PC-9 (cell line): ENCODE measurements around the gene MS4A15. TPM values are rescaled to one million over a fixed set of nuclear protein-coding genes. Genes with fewer than 3 reads are reported as not detected.

Source experiments
- BruUV-seq: library from RNA; stranded (reverse); fragments of 400-500 nt; replicated peaks from 2 replicates; lab custom pipeline; 2021; lab: Mats Ljungman, UMichigan
- CTCF ChIA-PET: fragments of 300-600 bp; sonication (Branson Sonifier 250); formaldehyde crosslinking; loops from one replicate; lab custom pipeline; 2022; ENCODE audit warnings: antibody characterized with exemption; lab: Charles Lee
- POLR2A ChIA-PET: fragments of 300-600 bp; sonication (Branson Sonifier 250); formaldehyde crosslinking; loops from one replicate; lab custom pipeline; 2022; ENCODE audit warnings: antibody characterized with exemption; ENCODE audit not compliant: unreplicated experiment; lab: Charles Lee
- DNase-seq, 2 experiments: peaks; one replicate each; pipeline versions ENCODE4 v3.0.0 to v3.0.0-alpha.2; 2015 to 2022; ENCODE audit warnings: mixed read lengths in 1 of 2
- H2AFZ ChIP-seq: fragments of 200-600 bp; sonication (generic); 2 replicates; pipeline ENCODE4 v1.8.1; 2017; ENCODE audit warnings: antibody characterized with exemption
- H3F3A ChIP-seq: fragments of 200-600 bp; sonication (generic); 2 replicates; pipeline ENCODE4 v1.8.1; 2017; ENCODE audit warnings: antibody characterized with exemption, mild to moderate bottlenecking, low read depth; ENCODE audit not compliant: insufficient read depth
- H3K27ac ChIP-seq: fragments of 200-600 bp; sonication (generic); 2 replicates; pipeline ENCODE4 v1.6.1; 2016; ENCODE audit warnings: mixed run types
- H3K27me3 ChIP-seq: fragments of 200-600 bp; sonication (generic); 2 replicates; pipeline ENCODE4 v1.6.1; 2016; ENCODE audit warnings: low read depth, mixed run types; ENCODE audit not compliant: insufficient read depth
- H3K36me3 ChIP-seq: fragments of 200-600 bp; sonication (generic); 2 replicates; pipeline ENCODE4 v1.6.1; 2016; ENCODE audit warnings: low read depth, mixed run types
- H3K4me1 ChIP-seq: fragments of 200-600 bp; sonication (generic); replicated peaks from 2 replicates; pipeline ENCODE4 v1.6.1; 2016; ENCODE audit warnings: mixed run types; ENCODE audit not compliant: insufficient read depth
- H3K4me2 ChIP-seq: fragments of 200-600 bp; sonication (generic); 2 replicates; pipeline ENCODE4 v1.6.1; 2017; ENCODE audit warnings: mixed run types
- H3K4me3 ChIP-seq: fragments of 200-600 bp; sonication (generic); 2 replicates; pipeline ENCODE4 v1.6.1; 2016; ENCODE audit warnings: mixed run types
- H3K79me2 ChIP-seq: fragments of 200-600 bp; sonication (generic); 2 replicates; pipeline ENCODE4 v1.6.1; 2017; ENCODE audit warnings: low read depth, mixed run types
- H3K9me2 ChIP-seq: fragments of 200-600 bp; sonication (generic); 2 replicates; pipeline ENCODE4 v1.8.1; 2017; ENCODE audit warnings: mild to moderate bottlenecking; ENCODE audit not compliant: insufficient read depth
- H3K9me3 ChIP-seq: fragments of 200-600 bp; sonication (generic); 2 replicates; pipeline ENCODE4 v1.8.1; 2016; ENCODE audit warnings: low read depth; ENCODE audit not compliant: insufficient read depth
- H4K20me1 ChIP-seq: fragments of 200-600 bp; sonication (generic); 2 replicates; pipeline ENCODE4 v1.8.1; 2017; ENCODE audit not compliant: insufficient read depth
- CTCF ChIP-seq: fragments of 200-600 bp; sonication (generic); conservative IDR thresholded peaks from 2 replicates; pipeline ENCODE4 v1.6.1; 2017; ENCODE audit warnings: mixed run types, antibody characterized with exemption, mild to moderate bottlenecking, moderate library complexity
- EZH2 ChIP-seq: fragments of 200-600 bp; sonication (generic); IDR thresholded peaks from 2 replicates; pipeline ENCODE4 v1.8.0; 2017; ENCODE audit warnings: antibody characterized with exemption, low read depth
- intact Hi-C: fragments of 100-400 bp; cut with micrococcal nuclease; formaldehyde crosslinking; loops from one replicate; pipeline ENCODE4 v1.10.0; 2022; ENCODE audit not compliant: unreplicated experiment
- total RNA-seq: library from RNA; stranded (reverse); gene quantifications from 2 replicates; pipeline ENCODE4 v1.2.3, GENCODE V29; 2021

MS4A15 gene
- total RNA-seq, 1 experiment from 2014 or later = not detected

DNA sequence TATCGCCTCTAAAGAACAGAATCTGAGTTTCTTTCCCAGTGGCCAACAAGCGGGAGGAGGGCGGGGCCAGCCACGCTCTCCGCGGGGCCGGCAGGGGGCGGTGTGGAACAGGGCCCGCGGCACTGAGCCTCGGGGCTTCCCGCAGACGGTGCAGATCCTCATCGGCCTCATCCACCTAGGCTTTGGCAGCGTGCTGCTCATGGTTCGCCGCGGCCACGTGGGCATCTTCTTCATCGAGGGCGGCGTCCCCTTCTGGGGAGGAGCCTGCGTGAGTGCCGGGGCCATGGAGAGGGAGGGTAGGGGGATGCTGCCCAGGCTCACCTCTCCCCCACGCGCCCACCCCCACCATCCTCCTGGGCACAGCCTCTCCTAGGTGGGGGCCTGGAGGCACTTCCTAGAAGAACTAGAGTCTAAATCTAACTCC is 10.7 kb downstream of the MS4A15 start:
- CTCF ChIA-PET = no interaction called here
- H3K79me2 ChIP-seq = no peaks in the 10 kb centered on the region
- H4K20me1 ChIP-seq = no peaks in the 10 kb centered on the region
- no peak overlapping the region for H3K27ac ChIP-seq
- POLR2A ChIA-PET = no interaction called here
- peaks cover 94% of the 10 kb centered on the region for H3K27me3 ChIP-seq
- no peak overlapping the region for H3K4me2 ChIP-seq
- no peaks in the 10 kb centered on the region for H3F3A ChIP-seq
- no peaks in the 10 kb centered on the region for H3K4me1 ChIP-seq
- no peaks in the 10 kb centered on the region for H3K36me3 ChIP-seq
- H3K9me3 ChIP-seq = no peaks in the 10 kb centered on the region
- no peak for TF ChIP-seq CTCF
- TF ChIP-seq EZH2 = no peak
- no TSS peak for BruUV-seq
- H3K9me2 ChIP-seq = no peaks in the 10 kb centered on the region
- H3K4me3 ChIP-seq = no peak overlapping the region
- no peak overlapping the region for H2AFZ ChIP-seq
- DNase-seq = no peak
- intact Hi-C loops = no loop called here

GRCh38 chr11:60768202-60768601 is 11.5 kb downstream of the MS4A15 start:
- Histone ChIP-seq H3K27me3 (peaks cover 94% of the 10 kb centered on the region), H2AFZ (no peak overlapping the region), H3F3A (no peaks in the 10 kb centered on the region), H3K4me1 (no peaks in the 10 kb centered on the region), H3K4me3 (no peak overlapping the region), H4K20me1 (no peaks in the 10 kb centered on the region), H3K9me3 (no peaks in the 10 kb centered on the region), H3K79me2 (no peaks in the 10 kb centered on the region), H3K27ac (no peak overlapping the region), H3K36me3 (no peaks in the 10 kb centered on the region), H3K9me2 (no peaks in the 10 kb centered on the region), H3K4me2 (no peak overlapping the region)
- intact Hi-C loops = no loop called here
- DNase-seq = no peak
- ChIA-PET CTCF (no interaction called here), POLR2A (no interaction called here)
- TF ChIP-seq CTCF = no peak
- no peak for TF ChIP-seq EZH2
- no TSS peak for BruUV-seq

DNA sequence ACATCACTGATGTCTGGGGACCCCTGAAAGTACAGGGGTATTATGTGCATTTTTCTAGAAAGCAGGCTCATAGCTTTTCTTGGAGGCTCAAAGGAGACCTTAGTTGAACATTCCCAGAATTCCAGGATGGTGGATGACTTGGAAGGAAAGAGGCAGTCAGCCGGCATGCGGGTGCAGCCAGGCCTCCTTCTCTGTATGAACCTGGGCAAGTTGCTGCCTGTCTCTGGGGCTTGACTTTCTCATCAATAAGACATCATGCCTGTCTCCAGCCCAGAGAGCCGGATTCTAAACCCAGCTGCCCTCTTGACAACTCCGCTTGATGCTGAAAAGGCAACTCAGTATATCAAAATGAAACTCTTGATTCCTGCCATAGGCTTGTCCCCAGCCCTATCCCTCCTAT is 12.6 kb downstream of the MS4A15 start:
- peaks cover 95% of the 10 kb centered on the region for H3K27me3 ChIP-seq
- CTCF ChIA-PET = no interaction called here

More for the DNA sequence above, 12.6 kb downstream of the MS4A15 start:
- Histone ChIP-seq H3K4me2 (no peak overlapping the region), H3K36me3 (no peaks in the 10 kb centered on the region), H3K4me1 (no peaks in the 10 kb centered on the region), H3K79me2 (no peaks in the 10 kb centered on the region), H3K9me3 (no peaks in the 10 kb centered on the region), H4K20me1 (no peaks in the 10 kb centered on the region), H2AFZ (no peak overlapping the region), H3K27ac (no peak overlapping the region), H3K9me2 (no peaks in the 10 kb centered on the region), H3F3A (no peaks in the 10 kb centered on the region), H3K4me3 (no peak overlapping the region)
- BruUV-seq = no TSS peak
- no peak for DNase-seq
- no peak for TF ChIP-seq CTCF
- no peak for TF ChIP-seq EZH2
- intact Hi-C loops = no loop called here
- POLR2A ChIA-PET = no interaction called here
